Ureter (tissue), 1 donor: Measurements from ENCODE around the gene HSPBAP1. TPM values are rescaled to one million over a fixed set of nuclear protein-coding genes. Genes with fewer than 3 reads are reported as not detected.
"Not testable (repeated sequence)": the region's sequence is repeated elsewhere in the genome, so short reads cannot be mapped to it uniquely, and the experiment has no call there.

Source experiments
- DNase-seq: peaks from one replicate; pipeline ENCODE4 v3.0.0-alpha.2; 2020; ENCODE audit warnings: low spot score
- total RNA-seq: library from RNA; stranded (reverse); gene quantifications from one replicate; pipeline ENCODE4 v1.2.4, GENCODE V29; 2023
- donor health status: DM: yes; HTN: yes; CAD: no.

The HSPBAP1 gene
- total RNA-seq, 1 donor from 2014 or later, result 16.2 TPM

DNA sequence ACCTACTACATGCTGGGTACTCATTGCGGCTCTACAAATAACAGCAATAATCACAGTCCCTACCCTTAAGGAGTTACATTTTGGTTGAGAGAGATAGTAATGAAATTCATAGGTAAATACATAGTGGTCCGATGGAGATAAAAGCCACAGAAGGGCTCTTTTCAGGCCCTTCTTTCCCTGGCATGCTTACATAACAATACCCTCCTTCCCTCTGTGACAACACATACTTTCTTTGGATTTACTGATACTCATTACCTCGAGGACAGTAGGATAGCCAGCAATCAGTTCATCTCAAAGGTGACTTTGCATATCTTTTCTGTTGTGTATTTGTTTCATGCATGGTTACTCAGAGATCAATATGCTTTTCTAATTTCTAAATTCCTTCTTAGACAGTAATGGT is 54.5 kb downstream of the HSPBAP1 start:
- DNase-seq, result no peak

DNA sequence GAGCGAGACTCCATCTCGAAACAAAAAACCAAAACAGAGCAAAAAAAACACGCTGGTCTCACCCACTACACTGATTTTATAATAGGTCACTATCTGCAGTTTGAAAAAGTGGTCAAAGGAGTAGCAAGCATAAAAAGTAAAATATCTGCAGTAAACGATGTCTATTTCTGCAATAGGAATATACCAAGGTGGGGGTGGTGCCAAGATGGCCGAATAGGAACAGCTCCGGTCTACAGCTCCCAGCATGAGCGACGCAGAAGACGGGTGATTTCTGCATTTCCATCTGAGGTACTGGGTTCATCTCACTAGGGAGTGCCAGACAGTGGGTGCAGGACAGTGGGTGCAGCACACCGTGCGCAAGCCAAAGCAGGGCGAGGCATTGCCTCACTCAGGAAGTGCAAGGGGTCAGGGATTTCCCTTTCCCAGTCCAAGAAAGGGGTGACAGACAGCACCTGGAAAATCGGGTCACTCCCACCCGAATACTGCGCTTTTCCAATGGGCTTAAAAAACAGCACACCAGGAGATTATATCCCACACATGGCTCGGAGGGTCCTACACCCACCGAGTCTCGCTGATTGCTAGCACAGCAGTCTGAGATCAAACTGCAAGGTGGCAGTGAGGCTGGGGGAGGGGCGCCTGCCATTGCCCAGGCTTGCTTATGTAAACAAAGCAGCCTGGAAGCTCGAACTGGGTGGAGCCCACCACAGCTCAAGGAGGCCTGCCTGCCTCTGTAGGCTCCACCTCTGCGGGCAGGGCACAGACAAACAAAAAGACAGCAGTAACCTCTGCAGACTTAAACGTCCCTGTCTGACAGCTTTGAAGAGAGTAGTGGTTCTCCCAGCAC is 60.7 kb downstream of the HSPBAP1 start:
- DNase-seq, result not testable (repeated sequence)

DNA sequence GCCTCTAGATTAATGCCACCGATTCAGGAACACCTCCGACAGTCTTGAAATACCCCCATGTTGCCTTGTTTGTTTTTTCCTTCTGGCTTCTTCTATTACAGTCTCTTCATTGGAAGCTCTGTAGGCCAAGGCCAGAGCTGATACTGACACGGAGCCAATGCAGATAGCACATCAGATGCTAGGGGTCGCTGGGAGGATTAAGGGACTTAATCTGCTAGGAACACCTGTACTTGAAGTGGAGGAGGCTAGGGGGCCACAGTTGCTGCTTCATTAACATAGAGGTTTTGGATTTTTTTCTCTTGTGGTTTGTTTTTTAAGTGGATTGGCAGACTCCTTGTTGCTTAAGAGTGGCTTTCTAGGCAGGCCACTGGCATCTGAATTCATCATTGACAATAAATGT is 63.4 kb downstream of the HSPBAP1 start:
- no peak for DNase-seq

DNA sequence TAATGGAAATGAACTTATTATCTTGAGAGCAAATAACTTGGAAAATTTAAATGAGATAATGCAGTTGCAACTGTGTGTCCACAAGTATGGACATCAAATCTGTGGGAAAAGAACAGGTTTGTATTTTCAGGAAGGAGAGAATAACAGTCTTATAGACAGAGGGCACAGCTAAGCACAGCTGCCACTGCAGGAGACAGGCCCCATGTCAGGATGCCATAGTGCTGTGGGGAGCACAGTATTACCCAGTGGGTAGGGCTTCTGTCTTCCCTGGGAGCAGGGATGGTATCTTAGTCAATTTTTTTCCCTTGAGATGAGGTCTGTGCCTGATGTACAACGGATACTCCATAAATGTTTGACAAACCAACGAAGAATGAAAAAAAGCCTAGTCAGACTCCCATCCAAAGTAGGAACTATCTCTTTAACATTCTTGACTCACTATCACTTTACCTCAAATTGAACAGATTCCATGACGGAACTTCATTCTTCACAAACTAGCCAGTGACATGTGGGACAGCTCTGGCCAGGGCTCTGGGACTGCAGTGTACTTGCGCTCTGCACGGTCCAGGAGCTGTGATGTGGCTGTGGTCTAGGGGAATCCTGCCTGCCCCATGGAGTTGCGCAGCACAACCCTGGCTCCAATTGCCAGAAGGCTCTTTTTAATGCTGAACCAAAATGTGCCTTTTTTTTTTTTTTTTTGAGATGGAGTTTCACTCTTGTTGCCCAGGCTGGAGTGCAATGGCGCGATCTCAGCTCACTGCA is 64.7 kb downstream of the HSPBAP1 start:
- no peak for DNase-seq

DNA sequence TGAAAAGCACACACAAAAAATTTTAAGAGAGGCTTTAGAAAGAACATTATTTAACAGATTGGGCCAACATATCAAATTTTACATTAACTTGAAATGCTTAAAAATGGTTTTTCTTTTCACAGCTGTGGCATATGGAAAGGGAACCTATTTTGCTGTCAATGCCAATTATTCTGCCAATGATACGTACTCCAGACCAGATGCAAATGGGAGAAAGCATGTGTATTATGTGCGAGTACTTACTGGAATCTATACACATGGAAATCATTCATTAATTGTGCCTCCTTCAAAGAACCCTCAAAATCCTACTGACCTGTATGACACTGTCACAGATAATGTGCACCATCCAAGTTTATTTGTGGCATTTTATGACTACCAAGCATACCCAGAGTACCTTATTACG is 65.4 kb downstream of the HSPBAP1 start:
- no peak for DNase-seq

DNA sequence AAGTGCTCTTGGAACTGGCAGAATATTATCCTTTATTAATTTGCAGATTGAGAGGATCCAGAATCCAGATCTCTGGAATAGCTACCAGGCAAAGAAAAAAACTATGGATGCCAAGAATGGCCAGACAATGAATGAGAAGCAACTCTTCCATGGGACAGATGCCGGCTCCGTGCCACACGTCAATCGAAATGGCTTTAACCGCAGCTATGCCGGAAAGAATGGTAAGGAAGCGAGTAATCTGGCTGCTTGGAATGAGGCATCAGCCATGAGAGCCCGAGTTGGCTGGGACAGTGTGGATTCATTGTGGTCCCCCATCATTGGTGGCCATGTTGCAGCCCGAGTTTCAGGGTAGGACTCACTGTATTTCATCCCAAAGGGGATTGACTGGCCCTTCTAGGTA is 65.9 kb downstream of the HSPBAP1 start:
- no peak for DNase-seq

DNA sequence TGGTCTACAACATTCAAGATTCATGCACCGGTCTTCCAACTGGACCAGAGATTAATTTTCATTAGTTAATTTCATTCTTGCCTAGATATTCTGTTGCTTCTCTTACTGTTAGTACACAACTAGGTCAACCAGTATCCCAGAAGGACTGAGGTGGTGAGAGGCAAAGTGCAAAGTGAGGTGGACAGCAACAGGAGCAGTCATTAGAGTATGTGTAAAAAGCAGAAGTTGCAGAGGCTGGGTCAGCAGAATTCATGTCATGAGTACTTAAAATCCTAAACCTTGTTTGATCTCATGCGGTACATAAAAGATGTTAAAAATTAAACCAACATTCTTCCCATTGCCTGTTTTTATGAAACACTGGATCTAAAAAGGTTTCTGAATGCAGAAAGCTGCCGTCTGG is 66.3 kb downstream of the HSPBAP1 start:
- no peak for DNase-seq

DNA sequence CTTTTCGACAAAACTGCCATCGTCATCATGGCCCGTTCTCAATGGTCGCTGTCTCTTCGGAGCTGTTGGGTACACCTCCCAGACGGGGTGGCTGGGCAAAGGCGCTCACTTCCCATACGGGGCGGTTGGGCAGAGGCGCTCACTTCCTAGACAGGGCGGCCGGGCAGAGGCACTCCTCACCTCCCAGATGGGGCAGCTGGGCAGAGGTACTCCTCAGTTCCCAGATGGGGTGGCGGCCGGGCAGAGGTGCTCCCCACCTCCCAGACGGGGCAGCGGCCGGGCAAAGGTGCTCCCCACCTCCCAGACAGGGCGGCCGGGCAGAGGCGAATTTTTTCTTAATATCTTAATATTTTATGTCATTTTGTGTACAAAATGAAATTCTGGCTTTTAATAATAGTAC is 68.5 kb downstream of the HSPBAP1 start:
- DNase-seq, result no peak

DNA sequence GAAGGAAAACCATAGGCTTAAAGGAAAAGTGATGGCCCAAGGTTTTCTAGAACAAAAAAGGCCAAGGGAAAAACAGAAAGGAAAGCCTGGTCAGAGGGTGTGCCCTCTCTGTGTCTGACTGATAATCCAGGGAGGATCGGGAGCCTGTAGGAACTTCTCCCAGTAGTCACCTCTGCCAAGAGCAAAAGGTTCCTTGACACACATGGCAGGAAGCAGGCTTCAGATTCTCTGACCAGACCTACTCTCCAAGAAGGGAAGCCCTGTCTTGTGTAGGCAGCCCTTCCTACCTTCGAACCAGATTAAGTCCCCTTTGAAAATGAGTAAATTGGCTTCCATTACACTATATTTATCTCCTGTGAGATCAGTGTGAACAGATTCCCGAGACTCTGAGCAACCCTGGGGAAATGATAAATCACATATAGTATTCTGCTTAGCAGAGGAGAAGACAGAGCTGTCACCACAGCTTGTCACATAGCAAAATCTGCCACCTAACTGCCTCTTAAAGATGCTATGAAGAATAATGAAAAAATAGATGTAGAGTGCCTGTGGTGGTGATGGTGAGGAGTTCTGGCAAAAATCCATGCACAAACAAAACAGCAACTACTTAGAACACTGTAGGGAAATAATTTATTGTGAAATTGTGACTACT is 74.2 kb downstream of the HSPBAP1 start:
- no peak for DNase-seq

DNA sequence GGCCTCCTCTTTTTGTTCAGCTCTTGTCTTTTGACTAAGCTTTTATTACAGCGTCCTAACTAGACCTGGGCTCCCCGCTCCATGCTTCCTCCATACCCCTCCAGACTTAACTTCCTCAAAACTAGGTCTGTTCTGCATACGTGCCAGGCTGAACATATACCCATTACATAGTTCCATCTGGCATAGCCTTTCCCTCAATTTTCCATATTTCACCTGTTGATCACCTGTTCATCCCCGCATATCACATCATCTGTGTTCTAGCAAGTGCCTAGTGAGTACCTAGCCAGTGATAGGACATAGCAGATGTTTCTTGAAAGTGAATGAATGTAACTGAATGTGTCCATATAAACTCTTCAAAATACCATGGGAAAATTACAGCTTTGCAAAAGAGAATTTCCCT is 77.0 kb downstream of the HSPBAP1 start:
- DNase-seq, result no peak

DNA sequence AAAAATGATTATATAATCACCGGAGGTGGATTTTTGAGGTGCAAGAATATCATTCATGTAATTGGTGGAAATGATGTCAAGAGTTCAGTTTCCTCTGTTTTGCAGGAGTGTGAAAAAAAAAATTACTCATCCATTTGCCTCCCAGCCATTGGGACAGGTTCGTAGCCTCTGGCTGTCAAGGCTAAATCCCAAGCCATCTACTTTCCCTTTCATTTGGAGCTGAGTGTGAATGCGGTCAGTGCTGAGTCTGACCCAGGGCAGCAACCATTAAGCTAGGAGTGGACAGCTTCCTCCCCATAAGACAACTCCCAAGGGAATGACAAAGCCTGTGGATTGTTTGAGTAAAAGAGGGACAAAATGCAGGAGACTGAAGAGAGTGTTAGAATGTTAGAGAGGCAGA is 79.4 kb downstream of the HSPBAP1 start:
- no peak for DNase-seq

DNA sequence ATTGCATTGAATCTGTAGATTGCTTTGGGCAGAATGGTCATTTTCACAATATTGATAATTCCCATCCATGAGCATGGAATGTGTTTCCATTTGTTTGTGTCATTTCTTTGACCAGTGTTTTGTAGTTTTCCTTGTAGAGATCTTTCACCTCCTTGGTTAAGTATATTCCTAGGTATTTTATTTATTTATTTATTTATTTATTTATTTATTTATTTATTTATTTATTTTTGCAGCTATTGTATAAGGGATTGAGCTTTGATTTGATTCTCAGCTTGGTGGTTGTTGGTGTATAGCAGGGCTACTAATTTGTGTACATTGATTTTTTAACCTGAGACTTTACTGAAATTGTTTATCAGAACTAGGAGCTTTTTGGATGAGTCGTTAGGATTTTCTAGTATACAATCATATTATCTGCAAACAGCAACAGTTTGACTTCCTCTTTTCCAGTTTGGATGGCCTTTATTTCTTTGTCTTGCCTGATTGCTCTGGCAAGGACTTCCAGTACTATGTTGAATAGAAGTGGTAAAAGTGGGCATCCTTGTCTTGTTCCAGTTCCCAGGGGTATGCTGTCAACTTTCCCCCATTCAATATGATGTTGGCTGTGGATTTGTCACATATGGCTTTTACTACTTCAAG is 82.9 kb downstream of the HSPBAP1 start:
- DNase-seq, result not testable (repeated sequence)

DNA sequence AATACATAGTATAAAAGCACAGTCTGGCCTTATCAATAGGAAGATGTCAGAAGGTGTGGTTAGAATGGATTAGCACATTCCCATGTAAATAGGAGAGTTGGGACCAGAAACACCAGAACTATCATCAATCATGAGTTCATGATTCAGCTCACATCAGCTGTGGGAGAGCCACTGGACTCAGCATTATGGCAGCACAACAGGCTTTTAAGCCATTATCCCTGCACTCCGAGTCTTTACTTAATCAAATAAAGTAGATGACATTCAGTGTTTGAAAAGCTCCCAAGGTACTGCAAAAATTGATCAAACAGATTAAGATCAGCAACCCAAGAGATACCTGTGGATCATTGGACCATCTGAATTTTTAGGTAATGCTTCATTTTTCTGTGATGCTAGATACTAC is 88.3 kb downstream of the HSPBAP1 start:
- DNase-seq, result no peak

DNA sequence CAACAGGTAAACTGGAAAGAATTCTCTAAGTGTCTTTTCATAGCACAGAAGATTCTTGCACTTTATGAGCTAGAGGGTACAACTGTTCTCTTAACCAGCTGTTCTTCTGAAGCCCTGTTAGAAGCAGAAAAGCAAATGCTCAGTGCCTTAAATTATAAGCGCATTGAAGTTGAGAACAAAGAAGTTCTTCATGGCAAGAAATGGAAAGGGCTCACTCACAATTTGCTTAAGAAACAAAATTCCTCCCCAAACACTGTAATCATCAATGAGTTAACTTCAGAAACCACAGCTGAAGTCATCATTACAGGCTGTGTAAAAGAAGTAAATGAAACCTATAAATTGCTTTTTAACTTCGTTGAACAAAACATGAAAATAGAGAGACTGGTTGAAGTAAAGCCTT is 93.4 kb downstream of the HSPBAP1 start:
- no peak for DNase-seq

DNA sequence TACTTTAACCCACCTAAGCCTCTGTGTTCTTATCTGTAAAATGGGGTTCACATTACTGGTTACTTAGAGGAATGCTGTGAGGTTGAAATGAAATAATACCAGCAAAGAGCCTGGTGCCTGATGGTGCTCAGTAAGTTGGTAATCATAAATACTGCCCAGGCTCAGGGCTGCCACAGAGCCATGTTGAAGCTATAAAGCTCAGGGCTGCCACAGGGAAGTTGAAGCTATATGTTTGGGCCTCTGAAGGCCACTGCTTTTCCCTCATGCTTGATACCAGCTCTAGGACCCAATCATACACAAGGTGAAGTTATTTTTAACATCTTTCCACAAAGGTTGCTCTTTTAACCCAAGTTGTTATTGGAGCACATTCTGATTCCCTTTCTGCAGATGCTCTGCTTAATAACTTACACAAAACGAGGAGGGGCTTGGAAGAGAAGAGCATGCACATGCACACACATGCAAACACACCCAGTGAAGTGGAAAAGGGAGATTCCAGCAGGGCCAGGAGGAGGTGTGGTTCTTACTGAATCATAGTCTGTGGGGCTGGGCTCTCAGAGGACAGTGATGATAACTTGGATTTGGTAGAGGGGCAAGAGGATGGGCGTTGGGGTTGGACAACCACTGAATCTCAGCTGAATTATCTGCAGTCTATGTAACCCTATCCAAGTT is 95.5 kb downstream of the HSPBAP1 start:
- no peak for DNase-seq

DNA sequence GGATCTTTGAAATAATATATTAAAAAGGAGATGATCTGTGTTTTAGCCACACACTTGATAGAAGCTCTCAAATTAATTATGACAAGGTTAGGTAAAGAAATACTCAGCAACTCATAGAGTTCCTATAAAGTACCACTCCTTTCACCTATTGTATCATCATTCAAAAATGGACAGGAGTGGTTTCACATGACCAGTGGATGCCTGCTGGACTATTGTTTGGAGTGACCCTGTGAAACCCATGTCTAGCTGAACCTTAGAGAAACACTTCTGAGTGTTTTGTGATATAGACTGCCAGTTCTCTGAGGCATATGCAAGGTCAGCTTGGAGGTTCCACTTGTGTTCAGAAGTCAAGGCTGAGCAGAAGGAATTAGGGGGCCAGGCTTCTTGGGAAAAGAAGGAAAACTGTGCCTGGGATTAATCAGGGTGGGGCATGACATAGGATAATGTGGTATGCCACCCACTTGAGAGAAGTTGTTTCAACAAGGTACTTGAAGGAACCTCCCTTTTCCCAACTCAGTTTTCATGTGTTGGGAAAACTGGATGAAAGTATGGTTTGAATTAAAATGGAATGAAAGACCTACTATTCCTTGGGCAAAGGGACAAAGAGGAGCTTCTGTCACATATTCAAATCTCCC is 97.6 kb downstream of the HSPBAP1 start:
- DNase-seq, result no peak

DNA sequence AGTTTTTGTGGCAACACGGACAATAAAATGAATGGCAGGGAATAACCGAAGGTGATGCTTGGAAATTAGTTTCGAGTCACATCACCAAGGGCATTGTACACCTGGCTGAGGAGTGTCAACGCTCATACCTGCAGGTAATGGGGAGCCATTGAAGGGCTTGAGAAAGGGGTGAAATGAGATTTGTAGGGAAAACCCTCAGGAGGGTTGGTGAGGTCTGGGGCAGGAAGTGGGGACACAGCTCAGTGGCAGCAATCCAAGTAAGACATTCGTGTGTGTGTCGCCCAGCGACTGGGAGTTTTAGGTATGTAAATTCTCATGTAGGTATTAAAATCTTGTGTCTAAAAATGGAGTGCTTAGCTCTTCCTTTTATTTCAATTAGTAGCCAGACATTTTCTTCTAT is 98.7 kb downstream of the HSPBAP1 start:
- no peak for DNase-seq

DNA sequence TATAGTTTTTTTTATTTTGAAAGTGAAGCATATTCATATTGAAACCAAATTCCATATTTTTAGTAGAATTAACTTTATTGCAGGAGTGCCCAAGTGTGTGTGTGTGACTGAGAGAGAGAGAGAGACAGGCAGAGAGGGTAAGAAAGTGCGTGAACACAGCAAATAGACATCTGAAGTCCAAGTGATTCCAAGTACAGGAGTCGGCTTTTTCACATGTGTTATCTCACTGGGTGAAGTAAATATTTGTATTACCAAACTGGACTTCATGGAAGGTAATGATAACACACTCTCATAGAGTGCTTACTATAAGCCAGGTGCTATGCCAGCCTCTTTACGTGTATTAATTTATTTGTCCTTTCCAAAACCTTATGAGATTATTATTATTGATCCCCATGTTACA is 101.0 kb downstream of the HSPBAP1 start:
- no peak for DNase-seq

DNA sequence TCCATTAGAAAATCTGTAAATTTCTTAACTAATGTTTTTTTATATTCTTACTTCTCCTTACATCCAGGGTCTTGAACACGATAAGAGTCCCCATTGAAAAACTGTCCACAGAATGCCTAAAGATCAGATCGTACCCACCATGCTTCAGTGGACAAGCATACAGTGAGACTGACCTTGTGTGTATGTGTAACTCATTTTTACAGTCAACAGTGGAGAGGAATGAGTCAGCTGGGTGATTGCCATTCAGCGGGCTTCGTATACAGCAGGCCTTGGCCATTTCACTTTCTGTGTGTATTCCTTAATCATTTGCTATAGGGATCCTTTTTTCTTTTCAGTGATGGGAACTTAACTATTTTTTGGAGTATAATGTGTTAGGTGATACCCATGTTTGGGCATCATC is 102.4 kb downstream of the HSPBAP1 start:
- no peak for DNase-seq

DNA sequence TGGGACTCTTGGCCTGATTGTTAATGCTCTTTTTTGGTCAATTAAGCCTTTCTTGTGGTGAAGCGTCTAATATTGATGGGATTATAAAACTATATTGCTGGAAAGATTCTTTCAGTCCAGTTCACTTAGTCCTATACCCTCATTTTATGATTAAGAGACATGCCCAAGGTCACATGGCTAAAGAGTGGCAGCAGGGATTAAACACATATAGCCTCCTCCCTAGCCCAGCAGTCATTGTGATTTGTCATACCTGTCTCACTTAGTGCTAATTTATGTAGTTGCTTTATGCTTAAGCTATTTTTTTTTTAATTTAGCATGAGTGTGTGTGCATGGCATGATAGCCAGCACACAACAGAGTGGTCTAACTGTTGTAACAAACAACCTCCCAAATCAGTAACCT is 103.5 kb downstream of the HSPBAP1 start:
- DNase-seq, result no peak
